ENCODE measurements around the gene ERCC1. TPM values are rescaled to one million over a fixed set of nuclear protein-coding genes. Genes with fewer than 3 reads are reported as not detected.

The ERCC1 gene
- polyA plus RNA-seq, 2 of the 4 experiments (the other 2 are of a cell fraction): 81.7 to 93.0 TPM

DNA sequence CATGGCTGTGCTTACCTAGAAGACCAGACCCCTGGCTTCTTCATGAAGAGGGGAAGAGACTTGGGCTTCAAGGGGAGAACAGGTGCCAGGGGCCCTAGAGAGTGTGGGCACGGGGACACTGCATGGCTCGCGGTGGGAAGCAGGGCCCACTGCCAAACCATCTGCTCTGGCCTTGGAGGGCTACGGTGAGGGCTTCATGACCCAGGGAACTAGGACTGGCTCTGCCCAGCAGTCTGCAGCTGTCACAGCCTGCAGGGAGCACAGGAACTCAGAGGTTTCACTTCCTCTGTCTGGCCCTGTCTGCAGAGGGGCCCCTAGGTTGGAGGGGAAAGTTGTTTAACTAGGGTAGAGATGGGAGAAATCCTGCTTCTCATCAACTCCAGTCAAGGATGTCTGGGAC is 4.3 kb downstream of the ERCC1 start (continued):
- TF ChIP-seq TP53 (CRISPR knock-in tag; IDR thresholded peaks at IDR 0.05) (no peak), HOXA7 (CRISPR knock-in tag; IDR thresholded peaks at IDR 0.05) (no peak), EHMT2 (IDR thresholded peaks at IDR 0.05; ENCODE audit: low read depth) (no peak)

DNA sequence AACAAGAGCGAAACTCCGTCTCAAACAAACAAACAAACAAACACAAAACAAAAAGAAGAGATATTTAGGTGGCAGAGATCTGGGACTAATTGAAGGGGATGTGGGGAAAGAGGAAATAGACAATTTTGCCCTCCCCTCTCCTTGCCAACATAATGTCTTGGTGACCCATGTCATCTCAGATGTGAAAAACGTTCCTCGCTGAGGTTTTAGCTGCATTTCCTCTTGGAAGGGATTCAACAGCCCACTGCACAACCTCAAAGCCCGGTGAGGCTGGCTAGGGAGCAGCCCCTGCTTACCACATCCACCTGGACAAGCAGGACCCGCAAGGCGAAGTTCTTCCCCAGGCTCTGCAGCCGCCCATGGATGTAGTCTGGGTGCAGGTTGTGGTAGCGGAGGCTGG is 4.9 kb downstream of the ERCC1 start:
- ChIA-PET CTCF (interaction anchor here (7.1 to 7.9 kb wide), 2 partner anchors 16 to 21 kb away, joined by 39 to 73 read pairs; partner anchors contain the start of gene PPP1R13L), POLR2A (no interaction called here)
- Histone ChIP-seq H3K4me3 (no peak overlapping the region), H3K4me2 (no peak overlapping the region), H3K4me1 (peaks cover 15% of the 10 kb centered on the region; the same call in 1 of the 3 replicates), H3K27ac (no peak overlapping the region), H3K9me3 (no peaks in the 10 kb centered on the region)
- TF ChIP-seq TP53 (CRISPR knock-in tag; IDR thresholded peaks at IDR 0.05) (no peak), SMC3 (IDR thresholded peaks at IDR 0.05) (no peak), NPAS2 (CRISPR knock-in tag; IDR thresholded peaks at IDR 0.05; ENCODE audit: borderline replicate concordance) (no peak), RCOR1 (IDR thresholded peaks at IDR 0.05; ENCODE audit: low read depth, low read length) (no peak), FOSL2 (IDR thresholded peaks at IDR 0.05) (no peak), FOSL2 (CRISPR knock-in tag; IDR thresholded peaks at IDR 0.05) (no peak), CHD4 (IDR thresholded peaks at IDR 0.05; ENCODE audit: borderline replicate concordance) (no peak), MYC (IDR thresholded peaks at IDR 0.05; ENCODE audit: borderline replicate concordance, low read length) (no peak), HEYL (CRISPR knock-in tag; IDR thresholded peaks at IDR 0.05) (no peak), NR3C1 (IDR thresholded peaks at IDR 0.05) (no peak)
- TF ChIP-seq, protein P1, sequence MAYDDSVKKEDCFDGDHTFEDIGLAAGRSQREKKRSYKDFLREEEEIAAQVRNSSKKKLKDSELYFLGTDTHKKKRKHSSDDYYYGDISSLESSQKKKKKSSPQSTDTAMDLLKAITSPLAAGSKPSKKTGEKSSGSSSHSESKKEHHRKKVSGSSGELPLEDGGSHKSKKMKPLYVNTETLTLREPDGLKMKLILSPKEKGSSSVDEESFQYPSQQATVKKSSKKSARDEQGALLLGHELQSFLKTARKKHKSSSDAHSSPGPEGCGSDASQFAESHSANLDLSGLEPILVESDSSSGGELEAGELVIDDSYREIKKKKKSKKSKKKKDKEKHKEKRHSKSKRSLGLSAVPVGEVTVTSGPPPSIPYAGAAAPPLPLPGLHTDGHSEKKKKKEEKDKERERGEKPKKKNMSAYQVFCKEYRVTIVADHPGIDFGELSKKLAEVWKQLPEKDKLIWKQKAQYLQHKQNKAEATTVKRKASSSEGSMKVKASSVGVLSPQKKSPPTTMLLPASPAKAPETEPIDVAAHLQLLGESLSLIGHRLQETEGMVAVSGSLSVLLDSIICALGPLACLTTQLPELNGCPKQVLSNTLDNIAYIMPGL (CRISPR knock-in tag; IDR thresholded peaks at IDR 0.05; ENCODE audit: borderline replicate concordance): no peak
- TF ChIP-seq, protein P2, sequence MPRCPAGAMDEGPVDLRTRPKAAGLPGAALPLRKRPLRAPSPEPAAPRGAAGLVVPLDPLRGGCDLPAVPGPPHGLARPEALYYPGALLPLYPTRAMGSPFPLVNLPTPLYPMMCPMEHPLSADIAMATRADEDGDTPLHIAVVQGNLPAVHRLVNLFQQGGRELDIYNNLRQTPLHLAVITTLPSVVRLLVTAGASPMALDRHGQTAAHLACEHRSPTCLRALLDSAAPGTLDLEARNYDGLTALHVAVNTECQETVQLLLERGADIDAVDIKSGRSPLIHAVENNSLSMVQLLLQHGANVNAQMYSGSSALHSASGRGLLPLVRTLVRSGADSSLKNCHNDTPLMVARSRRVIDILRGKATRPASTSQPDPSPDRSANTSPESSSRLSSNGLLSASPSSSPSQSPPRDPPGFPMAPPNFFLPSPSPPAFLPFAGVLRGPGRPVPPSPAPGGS (IDR thresholded peaks at IDR 0.05): no peak
- TF ChIP-seq, protein P3, sequence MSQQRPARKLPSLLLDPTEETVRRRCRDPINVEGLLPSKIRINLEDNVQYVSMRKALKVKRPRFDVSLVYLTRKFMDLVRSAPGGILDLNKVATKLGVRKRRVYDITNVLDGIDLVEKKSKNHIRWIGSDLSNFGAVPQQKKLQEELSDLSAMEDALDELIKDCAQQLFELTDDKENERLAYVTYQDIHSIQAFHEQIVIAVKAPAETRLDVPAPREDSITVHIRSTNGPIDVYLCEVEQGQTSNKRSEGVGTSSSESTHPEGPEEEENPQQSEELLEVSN (IDR thresholded peaks at IDR 0.05; ENCODE audit: borderline replicate concordance, low read depth): no peak
- TF ChIP-seq, protein P4, sequence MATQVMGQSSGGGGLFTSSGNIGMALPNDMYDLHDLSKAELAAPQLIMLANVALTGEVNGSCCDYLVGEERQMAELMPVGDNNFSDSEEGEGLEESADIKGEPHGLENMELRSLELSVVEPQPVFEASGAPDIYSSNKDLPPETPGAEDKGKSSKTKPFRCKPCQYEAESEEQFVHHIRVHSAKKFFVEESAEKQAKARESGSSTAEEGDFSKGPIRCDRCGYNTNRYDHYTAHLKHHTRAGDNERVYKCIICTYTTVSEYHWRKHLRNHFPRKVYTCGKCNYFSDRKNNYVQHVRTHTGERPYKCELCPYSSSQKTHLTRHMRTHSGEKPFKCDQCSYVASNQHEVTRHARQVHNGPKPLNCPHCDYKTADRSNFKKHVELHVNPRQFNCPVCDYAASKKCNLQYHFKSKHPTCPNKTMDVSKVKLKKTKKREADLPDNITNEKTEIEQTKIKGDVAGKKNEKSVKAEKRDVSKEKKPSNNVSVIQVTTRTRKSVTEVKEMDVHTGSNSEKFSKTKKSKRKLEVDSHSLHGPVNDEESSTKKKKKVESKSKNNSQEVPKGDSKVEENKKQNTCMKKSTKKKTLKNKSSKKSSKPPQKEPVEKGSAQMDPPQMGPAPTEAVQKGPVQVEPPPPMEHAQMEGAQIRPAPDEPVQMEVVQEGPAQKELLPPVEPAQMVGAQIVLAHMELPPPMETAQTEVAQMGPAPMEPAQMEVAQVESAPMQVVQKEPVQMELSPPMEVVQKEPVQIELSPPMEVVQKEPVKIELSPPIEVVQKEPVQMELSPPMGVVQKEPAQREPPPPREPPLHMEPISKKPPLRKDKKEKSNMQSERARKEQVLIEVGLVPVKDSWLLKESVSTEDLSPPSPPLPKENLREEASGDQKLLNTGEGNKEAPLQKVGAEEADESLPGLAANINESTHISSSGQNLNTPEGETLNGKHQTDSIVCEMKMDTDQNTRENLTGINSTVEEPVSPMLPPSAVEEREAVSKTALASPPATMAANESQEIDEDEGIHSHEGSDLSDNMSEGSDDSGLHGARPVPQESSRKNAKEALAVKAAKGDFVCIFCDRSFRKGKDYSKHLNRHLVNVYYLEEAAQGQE (IDR thresholded peaks at IDR 0.05): no peak
- WGBS (ENCODE audit: missing lambda C conversion rate): 88% methylated on average over 9 of the region's 9 CpGs
- FAIRE-seq (no peak), ATAC-seq (no peak), DNase-seq (ENCODE audit: low read depth in 1 of 2, low spot score in 1 of 2) (no peak)

DNA sequence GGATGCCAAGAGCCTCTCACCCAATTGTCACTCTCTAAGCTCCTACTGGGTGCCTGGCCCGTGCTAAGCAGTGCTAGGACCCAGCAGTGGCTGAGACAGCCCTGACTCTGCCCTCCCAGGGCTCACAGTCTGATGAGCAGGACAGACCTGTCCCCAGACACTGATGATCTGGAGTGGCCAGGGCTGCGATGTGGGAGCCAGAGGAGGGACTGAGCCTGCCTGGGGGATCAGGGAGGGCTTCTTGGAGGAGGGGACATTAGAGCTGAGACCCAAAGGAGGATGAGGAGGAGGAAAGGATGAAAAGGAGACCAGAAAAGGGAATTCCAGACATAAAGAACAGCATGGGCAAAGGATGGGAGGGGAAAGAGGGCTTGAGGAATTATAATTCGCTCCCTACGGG is 6.6 kb downstream of the ERCC1 start:
- 90% methylated on average over 4 of the region's 4 CpGs for WGBS (ENCODE audit: missing lambda C conversion rate)
- ATAC-seq: peak in 1 of 2 experiments; percentile 13; a peak in 2 of 6 replicates
- CTCF ChIA-PET: interaction anchor here (0.6 to 7.9 kb wide), 9 partner anchors 9 to 225 kb away, joined by 3 to 73 read pairs (median 11); partner anchors contain the start of gene PPP1R13L
- Histone ChIP-seq H3K27ac (no peak overlapping the region), H3K4me2 (no peak overlapping the region), H3K4me1 (peaks cover 5% of the 10 kb centered on the region; the same call in 1 of the 3 replicates), H3K4me3 (no peak overlapping the region), H3K9me3 (no peaks in the 10 kb centered on the region)
- DNase-seq (ENCODE audit: low read depth in 1 of 2, low spot score in 1 of 2): no peak
- POLR2A ChIA-PET: interaction anchor here (0.6 to 1.3 kb wide), 2 partner anchors 10 to 11 kb away, joined by 3 to 4 read pairs; no protein-coding TSS in a partner anchor
- no peak for FAIRE-seq
- TF ChIP-seq, protein P3 (IDR thresholded peaks at IDR 0.05; ENCODE audit: borderline replicate concordance, low read depth): no peak
- TF ChIP-seq, protein P5, sequence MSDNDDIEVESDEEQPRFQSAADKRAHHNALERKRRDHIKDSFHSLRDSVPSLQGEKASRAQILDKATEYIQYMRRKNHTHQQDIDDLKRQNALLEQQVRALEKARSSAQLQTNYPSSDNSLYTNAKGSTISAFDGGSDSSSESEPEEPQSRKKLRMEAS (IDR thresholded peaks at IDR 0.05): no peak
- TF ChIP-seq BHLHE40 (IDR thresholded peaks at IDR 0.05; ENCODE audit: low read depth, low read length) (no peak), ZFP36 (IDR thresholded peaks at IDR 0.05; ENCODE audit: borderline replicate concordance, partially characterized antibody) (peak; percentile 54), FOXS1 (CRISPR knock-in tag; IDR thresholded peaks at IDR 0.05) (no peak), PHF8 (IDR thresholded peaks at IDR 0.05; ENCODE audit: borderline replicate concordance, low read depth) (no peak), RCOR1 (IDR thresholded peaks at IDR 0.05; ENCODE audit: low read depth, low read length) (no peak), JUNB (IDR thresholded peaks at IDR 0.05) (no peak), TFCP2L1 (CRISPR knock-in tag; IDR thresholded peaks at IDR 0.05) (no peak), POLR2AphosphoS2 (conservative IDR thresholded peaks at IDR 0.05; ENCODE audit: low read length) (0 out of 2 replicates have a peak, but pooled peaks have one; percentile 36)

Data from A549 (cell line).